Stimulated activated CD8-positive, alpha-beta memory T cell treated with anti-CD3 and anti-CD28 coated beads, Interleukin-4, amount 100 ng/mL, for 1 hour (primary cell): ENCODE results near the gene PNMA6A.
"Not testable (repeated sequence)": the region's sequence is repeated elsewhere in the genome, so short reads cannot be mapped to it uniquely, and the experiment has no call there.

Source experiments
- DNase-seq, 2 donors: peaks; one replicate each; pipeline ENCODE4 v3.0.0-alpha.2; 2020; ENCODE audit warnings: low read depth in 2 of 2, low spot score in 1 of 2

The PNMA6A gene

GRCh38 chrX:153074935-153075334 lies 2.7 kb downstream of the PNMA6A start:
- no peak for DNase-seq

- no peak for DNase-seq
These were observed 3.1 kb downstream of the PNMA6A start for GRCh38 chrX:153075366-153075765.

- DNase-seq = not testable (repeated sequence)
These were observed 5.3 kb downstream of the PNMA6A start for GRCh38 chrX:153077437-153078135.

GRCh38 chrX:153083238-153083923 lies 11.1 kb downstream of the PNMA6A start:
- DNase-seq = not testable (repeated sequence)

- no peak for DNase-seq
These were observed 30.2 kb downstream of the PNMA6A start for GRCh38 chrX:153102418-153102817.

GRCh38 chrX:153104959-153105358 lies 32.7 kb downstream of the PNMA6A start:
- not testable (repeated sequence) for DNase-seq

- DNase-seq = not testable (repeated sequence)
These were observed 34.0 kb downstream of the PNMA6A start for GRCh38 chrX:153106092-153106801.

GRCh38 chrX:153110735-153111134 lies 38.5 kb downstream of the PNMA6A start:
- not testable (repeated sequence) for DNase-seq

- not testable (repeated sequence) for DNase-seq
These were observed 41.6 kb downstream of the PNMA6A start for GRCh38 chrX:153113851-153114250.

- DNase-seq = not testable (repeated sequence)
These were observed 45.5 kb downstream of the PNMA6A start for GRCh38 chrX:153117754-153118153.

- DNase-seq = not testable (repeated sequence)
These were observed 48.0 kb downstream of the PNMA6A start for GRCh38 chrX:153120230-153120629.

- DNase-seq = not testable (repeated sequence)
These were observed 51.2 kb downstream of the PNMA6A start for GRCh38 chrX:153123468-153123867.
